ENCODE results near the gene PIM3.

Gene PIM3

DNA sequence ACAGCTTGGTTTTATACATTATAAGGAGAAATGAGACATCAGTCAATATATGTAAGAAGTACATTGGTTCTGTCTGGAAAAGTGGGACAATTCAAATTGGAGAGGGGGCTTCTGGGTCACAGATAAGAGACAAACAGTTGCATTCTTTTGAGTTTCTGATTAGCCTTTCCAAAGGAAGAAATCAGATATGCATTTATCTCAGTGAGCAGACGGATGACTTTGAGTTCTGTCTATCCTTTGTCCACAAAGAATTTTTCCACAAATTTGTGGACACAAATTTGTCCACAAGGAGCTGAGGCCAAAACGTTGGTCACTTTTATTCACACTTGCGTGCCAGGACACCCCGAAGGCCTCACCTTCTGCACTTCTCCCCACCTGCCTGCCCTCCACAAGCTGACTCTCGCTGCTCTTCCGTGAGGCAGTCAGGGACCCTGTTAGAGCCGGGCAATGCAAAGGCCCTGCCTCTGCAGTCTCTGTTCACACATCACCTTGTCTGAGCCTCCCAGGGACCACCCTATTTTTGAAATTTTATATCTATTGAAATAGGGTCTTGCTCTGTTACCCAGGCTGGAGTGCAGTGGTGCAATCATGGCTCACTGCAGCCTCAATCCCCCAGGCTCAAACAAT, 31.4 kb downstream of the PIM3 start:
- DNase-seq (ENCODE audit: low read depth) = no peak

DNA sequence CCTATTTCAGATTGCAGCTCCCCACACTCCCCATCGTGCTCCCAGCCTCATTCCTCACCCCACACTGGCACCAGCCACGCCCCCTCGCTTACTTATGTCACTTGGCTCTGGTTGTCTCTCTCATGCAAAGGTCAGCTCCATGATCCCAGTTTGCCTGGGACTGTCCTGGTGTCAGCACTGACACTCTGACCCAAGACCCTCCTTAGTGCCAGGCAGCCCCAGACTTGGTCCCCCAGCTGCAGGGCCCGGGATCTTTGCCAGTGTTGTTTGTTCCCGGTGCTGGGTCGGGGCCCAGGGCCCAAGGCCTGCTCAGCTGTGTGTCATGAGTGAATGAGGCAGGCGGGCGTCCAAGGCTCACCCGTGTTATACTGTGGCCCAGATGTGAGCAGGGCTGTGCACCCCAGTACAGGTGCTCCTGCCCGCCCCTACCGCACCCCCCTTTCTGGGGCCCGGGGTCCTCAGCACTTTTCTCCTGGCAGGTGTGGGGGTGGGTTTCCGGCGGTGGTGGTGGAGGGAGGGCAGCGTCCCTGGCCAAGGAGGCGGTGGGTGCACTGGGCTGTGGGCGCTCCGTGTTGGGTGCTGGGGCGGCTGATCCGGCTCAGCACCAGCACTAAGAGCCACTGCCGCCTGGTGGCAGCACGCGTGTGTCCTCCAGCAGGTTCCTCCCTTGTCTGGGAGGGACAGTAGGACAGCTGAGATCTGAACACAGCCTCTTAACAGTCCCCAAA, 32.5 kb downstream of the PIM3 start:
- DNase-seq (ENCODE audit: low read depth) = peak; percentile 59

GRCh38 chr22:49993649-49994360, 33.2 kb downstream of the PIM3 start:
- DNase-seq (ENCODE audit: low read depth) = no peak

GRCh38 chr22:49994361-49995040, 33.9 kb downstream of the PIM3 start:
- no peak for DNase-seq (ENCODE audit: low read depth)

DNA sequence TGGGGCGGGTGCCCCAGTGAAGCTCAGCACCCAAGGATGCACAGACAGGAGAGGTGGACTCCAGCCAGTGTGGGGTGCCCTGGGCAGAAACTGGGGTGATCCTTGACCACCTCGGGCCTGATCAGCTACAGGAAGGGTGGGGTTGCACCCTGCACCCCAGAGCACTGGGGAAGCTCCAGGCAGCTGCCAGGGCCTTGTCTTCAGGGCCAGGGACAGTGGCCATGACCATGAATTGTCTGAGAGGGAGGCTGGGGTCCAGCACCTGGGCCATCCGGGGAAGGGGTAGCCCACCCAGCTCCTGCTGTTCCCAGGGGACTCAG, 34.4 kb downstream of the PIM3 start:
- no peak for DNase-seq (ENCODE audit: low read depth)

DNA sequence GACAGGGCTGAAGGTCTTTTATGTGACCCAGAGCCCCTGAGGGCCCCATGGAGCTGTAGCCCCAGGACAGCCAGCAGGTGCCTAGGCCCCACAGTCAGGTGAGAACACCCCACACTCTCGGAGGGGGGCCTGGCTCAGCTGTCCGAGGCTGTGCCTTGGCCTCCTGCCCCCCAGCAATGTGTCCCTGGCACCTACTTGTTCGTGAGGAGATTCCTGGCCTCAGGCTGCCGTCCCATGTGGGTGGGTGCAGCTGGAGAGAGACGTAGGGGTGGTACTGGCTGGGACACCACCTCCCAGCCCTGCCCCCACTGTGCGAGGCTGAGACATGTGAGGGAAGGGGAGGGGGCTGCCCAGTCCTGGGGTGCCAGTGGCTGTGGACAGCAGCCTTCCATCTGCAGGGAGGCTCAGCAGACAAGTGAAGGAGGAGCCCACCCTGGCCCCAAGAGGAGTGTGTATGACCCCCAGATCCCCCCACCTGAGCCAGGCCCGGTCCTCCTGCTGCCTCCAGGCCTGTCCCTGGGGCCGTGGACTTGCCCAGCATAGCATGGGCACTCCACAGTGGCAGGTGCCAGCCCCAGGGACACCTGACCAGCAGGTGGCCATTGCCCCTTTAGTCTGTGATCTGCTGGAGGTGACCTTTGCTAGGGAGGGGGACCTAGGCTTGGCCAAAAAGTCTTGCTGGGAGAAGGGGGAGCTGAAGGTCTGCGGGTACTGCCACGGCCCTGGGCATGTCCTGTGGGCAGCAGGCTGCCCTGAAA, 35.0 kb downstream of the PIM3 start:
- no peak for DNase-seq (ENCODE audit: low read depth)

DNA sequence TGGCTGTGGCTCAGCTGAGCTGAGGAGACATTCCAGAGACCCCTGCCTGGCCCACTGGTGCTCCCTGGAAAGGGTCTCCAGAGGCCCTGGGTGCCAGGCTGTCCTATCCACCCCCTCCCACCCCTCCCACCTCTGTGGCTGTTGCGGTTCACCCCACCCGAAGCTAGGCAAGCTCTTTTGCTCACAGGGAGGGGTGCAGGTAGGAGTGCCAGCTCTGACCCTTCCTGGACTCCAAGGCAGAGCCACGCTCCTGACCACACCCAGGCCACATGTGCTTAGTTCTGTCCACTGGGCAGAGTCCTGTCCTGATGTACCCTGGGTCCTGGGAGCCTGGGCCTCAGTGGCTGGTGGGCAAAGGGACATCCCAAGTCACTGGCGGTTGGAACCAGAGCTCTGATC, 35.5 kb downstream of the PIM3 start:
- no peak for DNase-seq (ENCODE audit: low read depth)

DNA sequence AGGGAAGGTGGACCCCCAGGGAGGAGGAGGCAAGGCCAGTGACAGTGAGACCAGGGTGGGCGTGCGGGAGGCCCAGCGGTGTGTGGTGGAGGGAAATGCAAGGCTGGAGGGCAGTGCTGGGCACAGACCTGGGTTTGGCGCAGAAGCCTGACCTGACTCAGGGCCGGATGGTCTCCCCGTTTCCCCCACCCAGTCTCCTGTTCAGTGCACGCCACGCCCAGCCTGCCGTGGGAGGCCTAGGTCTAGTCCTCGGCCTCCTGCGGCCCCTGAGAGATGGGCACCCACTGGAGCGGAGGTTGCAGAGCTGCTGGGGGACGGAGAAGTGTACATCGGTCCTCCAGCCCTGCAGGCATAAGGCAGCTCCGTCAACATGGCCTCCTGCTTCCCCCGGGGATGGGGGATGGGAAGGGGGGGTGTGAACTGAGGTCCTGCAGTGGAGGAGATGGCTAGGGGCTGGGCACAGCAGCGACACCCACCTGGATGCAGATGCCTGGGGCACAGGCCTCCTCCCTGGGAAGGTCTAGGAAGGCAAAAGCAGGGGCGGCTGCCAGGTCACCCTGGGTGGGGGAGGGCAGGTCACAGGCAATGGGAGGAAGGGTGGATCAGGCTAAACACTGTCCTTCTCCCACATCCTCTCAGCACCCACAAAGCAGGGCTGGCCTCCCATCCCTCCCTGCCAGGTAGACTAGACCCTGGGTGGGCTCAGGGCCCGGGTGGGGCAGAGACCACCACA, 36.1 kb downstream of the PIM3 start:
- no peak for DNase-seq (ENCODE audit: low read depth)

GRCh38 chr22:49997251-49997599, 36.7 kb downstream of the PIM3 start:
- DNase-seq (ENCODE audit: low read depth) = no peak

DNA sequence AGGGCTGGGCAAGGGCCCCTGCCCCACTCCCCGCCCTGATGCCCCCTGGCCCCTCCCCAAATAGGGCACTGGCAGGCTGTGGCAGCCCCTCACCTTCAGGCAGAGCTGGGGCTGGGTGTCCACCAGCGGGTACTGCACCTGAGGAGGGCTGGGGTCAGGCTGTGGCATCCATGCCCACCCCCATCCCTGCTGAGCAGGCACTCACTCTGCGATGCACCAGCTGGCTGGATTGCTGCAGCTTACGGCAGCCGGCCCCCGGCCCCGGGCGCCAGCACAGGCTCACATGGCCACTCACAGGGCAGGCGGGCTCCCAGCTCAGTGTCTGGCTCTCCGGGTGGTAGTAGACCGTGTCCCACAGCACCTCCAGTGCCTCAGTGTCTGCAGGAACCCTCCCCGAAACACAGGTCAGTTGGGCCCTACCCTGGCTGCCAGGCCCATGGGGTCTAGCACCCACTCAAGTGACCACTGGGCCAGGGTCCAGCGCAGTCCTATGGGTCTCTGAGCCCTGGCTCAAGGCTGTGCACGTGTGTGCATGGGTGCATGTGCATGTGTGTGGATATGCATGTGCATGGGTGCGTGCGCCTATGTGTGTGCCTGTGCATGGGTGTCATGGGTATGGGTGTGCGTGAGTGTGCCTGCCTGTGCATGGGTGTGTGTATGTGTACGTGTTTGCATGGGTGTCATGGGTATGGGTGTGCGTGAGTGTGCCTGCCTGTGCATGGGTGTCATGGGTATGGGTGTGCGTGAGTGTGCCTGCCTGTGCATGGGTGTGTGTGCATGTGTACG, 37.6 kb downstream of the PIM3 start:
- DNase-seq (ENCODE audit: low read depth) = no peak

GRCh38 chr22:49998718-49999062, 38.1 kb downstream of the PIM3 start:
- no peak for DNase-seq (ENCODE audit: low read depth)

- no peak for DNase-seq (ENCODE audit: low read depth)
These were observed 38.7 kb downstream of the PIM3 start for GRCh38 chr22:49999063-49999945.

DNA sequence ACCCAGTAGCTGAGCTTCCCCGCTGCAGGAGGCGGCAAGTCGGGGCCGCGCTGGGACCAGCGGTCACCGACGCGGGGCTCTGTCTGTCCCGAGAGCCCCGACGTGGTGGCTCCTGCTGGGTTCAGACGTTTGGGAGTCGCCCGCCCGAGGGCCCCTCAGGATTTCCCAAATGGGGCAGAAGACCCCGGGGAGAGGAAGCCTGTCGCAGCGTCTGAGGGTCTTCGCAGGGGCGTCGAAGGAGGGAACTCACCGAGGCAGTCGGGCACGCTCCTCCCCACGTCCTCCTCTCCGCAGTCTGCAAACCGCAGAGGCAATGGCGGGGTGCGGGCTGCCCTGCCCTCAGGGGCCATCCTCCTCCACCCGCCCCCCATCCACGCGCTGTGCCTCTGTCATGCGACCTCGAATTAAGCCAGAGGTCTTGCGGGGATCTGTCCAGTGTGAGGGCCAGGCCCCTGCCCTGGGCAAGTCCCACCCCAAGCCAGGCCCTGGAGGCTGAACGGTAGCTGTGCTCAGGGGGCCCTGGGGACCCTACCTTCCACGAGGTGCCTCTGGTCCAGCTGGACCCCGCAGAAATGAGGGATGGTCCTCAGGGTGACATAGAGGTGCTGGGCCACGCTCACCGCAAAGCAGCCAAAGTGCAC, 39.5 kb downstream of the PIM3 start:
- DNase-seq (ENCODE audit: low read depth) = no peak

DNA sequence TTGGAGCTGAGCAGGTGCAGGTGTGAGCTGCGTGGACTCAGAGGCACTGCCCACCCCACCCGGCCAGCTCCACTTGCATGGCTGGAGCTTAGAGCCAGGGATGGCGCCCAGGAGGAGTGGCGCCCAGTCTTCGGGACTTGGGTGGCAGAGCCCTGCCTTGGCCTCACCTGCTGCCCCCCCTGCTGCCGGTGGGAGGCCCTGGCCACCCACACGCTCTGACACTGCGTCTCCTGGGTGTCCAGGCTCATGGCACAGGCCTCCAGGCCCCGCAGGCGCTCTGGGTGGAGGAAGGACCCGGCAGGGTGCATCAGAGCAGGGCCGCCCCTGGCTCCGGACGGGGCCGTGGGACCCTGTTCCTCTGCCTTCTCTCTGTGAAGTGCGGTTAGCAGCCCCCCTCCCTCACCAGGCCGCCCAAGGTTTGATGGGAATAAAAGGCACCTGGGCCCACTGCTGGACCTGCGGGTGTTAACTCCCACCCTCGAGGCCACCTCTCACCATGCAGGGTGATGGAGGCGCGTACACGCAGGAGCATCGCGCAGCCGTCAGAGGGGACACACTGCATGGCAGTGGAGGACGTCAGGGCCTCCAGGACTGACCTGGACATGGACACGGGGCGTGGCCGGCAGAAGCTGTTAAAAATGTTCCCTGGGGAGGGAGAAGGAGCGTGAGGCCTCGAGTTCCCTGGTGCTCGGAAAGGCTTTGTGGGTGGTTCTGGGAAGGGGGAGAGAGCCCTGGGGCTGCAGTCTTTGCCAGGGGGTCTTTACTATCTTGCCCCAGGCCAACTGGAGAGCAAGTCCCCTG, 40.2 kb downstream of the PIM3 start:
- DNase-seq (ENCODE audit: low read depth) = no peak

- DNase-seq (ENCODE audit: low read depth) = no peak
These were observed 41.0 kb downstream of the PIM3 start for GRCh38 chr22:50001388-50002231.

DNA sequence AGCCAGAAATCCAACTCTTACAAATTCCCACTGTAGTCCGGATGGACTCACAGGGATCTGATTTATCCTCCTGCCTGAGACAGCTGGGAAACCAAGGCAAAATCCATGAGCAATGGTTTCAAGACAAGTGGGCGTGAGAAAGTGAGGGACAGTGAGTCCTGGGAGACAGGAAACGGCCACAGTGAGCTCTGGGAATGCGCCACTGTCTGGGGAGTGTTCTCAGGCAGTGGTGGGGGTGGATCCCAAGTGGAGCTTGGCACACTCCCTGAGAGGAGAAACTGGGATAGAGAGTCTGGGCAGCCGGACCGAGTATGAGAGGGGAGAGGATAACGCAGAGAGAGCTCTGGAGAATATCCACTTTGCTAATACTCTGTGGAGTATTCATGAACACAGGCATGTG, 42.2 kb downstream of the PIM3 start:
- DNase-seq (ENCODE audit: low read depth) = no peak

- no peak for DNase-seq (ENCODE audit: low read depth)
These were observed 44.3 kb downstream of the PIM3 start for GRCh38 chr22:50004918-50005317.
